Measurements from ENCODE around the gene FAM163A.

The FAM163A gene

GRCh38 chr1:179825206-179825605 is 82.1 kb downstream of the FAM163A start:
- H4K20me1 ChIP-seq (ENCODE audit: insufficient read depth, low read length), result no peaks in the 10 kb centered on the region
- DNase-seq, result no peak
- H3K4me2 ChIP-seq (ENCODE audit: insufficient read depth, low read length), result no peak overlapping the region
- no peak overlapping the region for H2AFZ ChIP-seq (ENCODE audit: low read depth, low read length)
- no peak overlapping the region for H3K27ac ChIP-seq (ENCODE audit: low read length)
- H3K9me3 ChIP-seq (ENCODE audit: insufficient read depth, low read length, severe bottlenecking), result no peaks in the 10 kb centered on the region
- H3K36me3 ChIP-seq (ENCODE audit: insufficient read depth, low read length), result no peaks in the 10 kb centered on the region
- H3K79me2 ChIP-seq (ENCODE audit: insufficient read depth, low read length), result no peaks in the 10 kb centered on the region
- no peak overlapping the region for H3K4me3 ChIP-seq (ENCODE audit: low read depth in 1 of 2, low read length in 2 of 2)
- TF ChIP-seq EZH2 (IDR thresholded peaks at IDR 0.05; ENCODE audit: borderline replicate concordance, low read depth, low read length, severe bottlenecking) (no peak), CTCF (IDR thresholded peaks at IDR 0.05; ENCODE audit: borderline replicate concordance, extremely low read depth, low read length, poor library complexity, severe bottlenecking) (no peak)
- no peak for ATAC-seq (ENCODE audit: insufficient read depth, low read depth)
- no peak overlapping the region for H3K9ac ChIP-seq (ENCODE audit: low read depth, low read length)
- no peaks in the 10 kb centered on the region for H3K4me1 ChIP-seq (ENCODE audit: insufficient read depth, low read length)
- H3K27me3 ChIP-seq (ENCODE audit: insufficient read depth, low read length, poor library complexity), result no peaks in the 10 kb centered on the region

- Histone ChIP-seq H3K79me2 (ENCODE audit: insufficient read depth, low read length) (no peaks in the 10 kb centered on the region), H3K9ac (ENCODE audit: low read depth, low read length) (no peak overlapping the region), H3K27me3 (ENCODE audit: insufficient read depth, low read length, poor library complexity) (no peaks in the 10 kb centered on the region), H3K9me3 (ENCODE audit: insufficient read depth, low read length, severe bottlenecking) (no peaks in the 10 kb centered on the region), H3K4me2 (ENCODE audit: insufficient read depth, low read length) (no peak overlapping the region), H2AFZ (ENCODE audit: low read depth, low read length) (no peak overlapping the region), H3K27ac (ENCODE audit: low read length) (no peak overlapping the region), H3K4me3 (ENCODE audit: low read depth in 1 of 2, low read length in 2 of 2) (no peak overlapping the region), H3K4me1 (ENCODE audit: insufficient read depth, low read length) (peaks cover 4% of the 10 kb centered on the region), H4K20me1 (ENCODE audit: insufficient read depth, low read length) (no peaks in the 10 kb centered on the region), H3K36me3 (ENCODE audit: insufficient read depth, low read length) (no peaks in the 10 kb centered on the region)
- ATAC-seq (ENCODE audit: insufficient read depth, low read depth) (no peak), DNase-seq (no peak)
- TF ChIP-seq CTCF (IDR thresholded peaks at IDR 0.05; ENCODE audit: borderline replicate concordance, extremely low read depth, low read length, poor library complexity, severe bottlenecking) (no peak), EZH2 (IDR thresholded peaks at IDR 0.05; ENCODE audit: borderline replicate concordance, low read depth, low read length, severe bottlenecking) (no peak)
Observed at GRCh38 chr1:179825798-179826460, 82.8 kb downstream of the FAM163A start.

DNA sequence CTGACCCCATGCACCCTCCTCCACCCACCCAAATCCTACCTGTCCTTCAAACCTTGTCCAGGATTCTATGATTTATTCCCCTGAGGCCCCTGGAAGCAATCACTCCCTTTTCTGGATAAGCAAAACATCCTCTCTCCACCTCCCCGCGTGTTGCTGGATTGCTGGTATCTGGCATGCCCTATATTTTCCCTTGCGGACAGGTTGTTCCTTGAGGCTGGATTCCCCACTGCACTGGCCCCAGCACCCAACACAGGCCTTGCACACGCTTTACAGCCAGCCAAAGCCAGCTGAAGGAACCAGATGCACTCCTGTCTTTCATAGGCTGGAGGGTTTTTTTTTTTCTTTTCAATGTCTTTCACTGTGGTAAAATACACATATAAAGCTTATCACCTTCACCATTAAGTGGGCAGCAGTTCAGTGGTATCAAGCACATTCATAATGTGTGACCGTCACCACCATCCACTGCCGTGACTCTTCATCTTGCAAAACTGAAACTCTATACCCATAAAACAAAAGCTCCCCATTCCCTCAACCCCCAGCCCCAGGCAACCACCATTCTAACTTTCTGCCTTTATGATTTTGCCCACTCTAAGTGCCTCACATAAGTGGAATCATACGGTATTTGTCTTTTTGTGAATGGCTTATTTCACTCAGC is 83.7 kb downstream of the FAM163A start:
- Histone ChIP-seq H3K9me3 (ENCODE audit: insufficient read depth, low read length, severe bottlenecking) (no peaks in the 10 kb centered on the region), H3K79me2 (ENCODE audit: insufficient read depth, low read length) (no peaks in the 10 kb centered on the region), H3K27ac (ENCODE audit: low read length) (no peak overlapping the region), H2AFZ (ENCODE audit: low read depth, low read length) (no peak overlapping the region), H3K9ac (ENCODE audit: low read depth, low read length) (no peak overlapping the region), H3K27me3 (ENCODE audit: insufficient read depth, low read length, poor library complexity) (no peaks in the 10 kb centered on the region), H3K4me3 (ENCODE audit: low read depth in 1 of 2, low read length in 2 of 2) (no peak overlapping the region), H3K36me3 (ENCODE audit: insufficient read depth, low read length) (no peaks in the 10 kb centered on the region), H4K20me1 (ENCODE audit: insufficient read depth, low read length) (no peaks in the 10 kb centered on the region), H3K4me1 (ENCODE audit: insufficient read depth, low read length) (peaks cover 12% of the 10 kb centered on the region), H3K4me2 (ENCODE audit: insufficient read depth, low read length) (no peak overlapping the region)
- DNase-seq (no peak), ATAC-seq (ENCODE audit: insufficient read depth, low read depth) (no peak)
- TF ChIP-seq EZH2 (IDR thresholded peaks at IDR 0.05; ENCODE audit: borderline replicate concordance, low read depth, low read length, severe bottlenecking) (no peak), CTCF (IDR thresholded peaks at IDR 0.05; ENCODE audit: borderline replicate concordance, extremely low read depth, low read length, poor library complexity, severe bottlenecking) (no peak)

Data from DND-41 (cell line).